Esophagus (tissue), 2 donors: ENCODE measurements around the gene CCDC12. TPM values are rescaled to one million over a fixed set of nuclear protein-coding genes. Genes with fewer than 3 reads are reported as not detected.
A peak's percentile ranks its signal among the peaks of the same experiment; 100 is the strongest.

Experiments
- H3K27ac ChIP-seq, 2 donors: one replicate each; pipeline ENCODE4 v1.5.1; 2013; ENCODE audit warnings: low read depth in 2 of 2, mild to moderate bottlenecking in 2 of 2, inconsistent platforms in 1 of 2, low read length in 1 of 2, moderate library complexity in 1 of 2
- H3K27me3 ChIP-seq, 2 donors: one replicate each; pipeline ENCODE4 v1.6.1; 2013; ENCODE audit warnings: low read length in 2 of 2, control low read depth in 1 of 2, mild to moderate bottlenecking in 1 of 2; ENCODE audit not compliant: insufficient read depth in 2 of 2, control insufficient read depth in 1 of 2
- H3K36me3 ChIP-seq, 2 donors: one replicate each; pipeline ENCODE4 v1.6.1; 2013; ENCODE audit warnings: low read length in 1 of 2; ENCODE audit not compliant: control insufficient read depth in 2 of 2, insufficient read depth in 2 of 2
- H3K4me1 ChIP-seq, 2 donors: one replicate each; pipeline ENCODE4 v1.6.1; 2013; ENCODE audit warnings: low read length in 1 of 2; ENCODE audit not compliant: control insufficient read depth in 2 of 2, insufficient read depth in 2 of 2
- H3K4me3 ChIP-seq, 2 donors: one replicate each; pipeline ENCODE4 v1.5.1; 2013; ENCODE audit warnings: low read length in 2 of 2, mild to moderate bottlenecking in 2 of 2, low read depth in 1 of 2, moderate library complexity in 1 of 2
- H3K9me3 ChIP-seq, 2 donors: one replicate each; pipeline ENCODE4 v1.6.1; 2013; ENCODE audit warnings: mild to moderate bottlenecking in 2 of 2, low read depth in 1 of 2, low read length in 1 of 2, moderate library complexity in 1 of 2; ENCODE audit not compliant: control insufficient read depth in 2 of 2, insufficient read depth in 1 of 2
- WGBS, 2 donors: extraction: QIAGEN DNeasy Blood & Tissue Kit; methylation state at CpG; one replicate each; pipeline ENCODE4 v1.1.7; 2013; 5-methylcytosine and 5-hydroxymethylcytosine counted together
- polyA plus RNA-seq, 2 donors: library from polyadenylated mRNA; stranded (reverse); fragments of 200-250 nt; gene quantifications; one replicate each; pipeline ENCODE4 v1.2.3, GENCODE V29; 2013
- donor health status: healthy with polysubstance abuse.
- donor health status: Bipolar disorder and iron deficiency.

CCDC12 gene
- polyA plus RNA-seq, 2 donors: 82.5 to 90.1 TPM

GRCh38 chr3:46959161-46959511, 17.4 kb downstream of the CCDC12 start:
- Histone ChIP-seq H3K36me3 (peaks cover 0 to 3% of the 10 kb centered on the region in 2 donors), H3K27me3 (no peaks in the 10 kb centered on the region), H3K9me3 (no peaks in the 10 kb centered on the region), H3K27ac (peak overlapping the region; percentile 14 to 92), H3K4me1 (peaks cover 16 to 38% of the 10 kb centered on the region in 2 donors), H3K4me3 (no peak overlapping the region)
- 70 to 74% methylated on average over 6 of the region's 6 CpGs for WGBS, 2 donors

DNA sequence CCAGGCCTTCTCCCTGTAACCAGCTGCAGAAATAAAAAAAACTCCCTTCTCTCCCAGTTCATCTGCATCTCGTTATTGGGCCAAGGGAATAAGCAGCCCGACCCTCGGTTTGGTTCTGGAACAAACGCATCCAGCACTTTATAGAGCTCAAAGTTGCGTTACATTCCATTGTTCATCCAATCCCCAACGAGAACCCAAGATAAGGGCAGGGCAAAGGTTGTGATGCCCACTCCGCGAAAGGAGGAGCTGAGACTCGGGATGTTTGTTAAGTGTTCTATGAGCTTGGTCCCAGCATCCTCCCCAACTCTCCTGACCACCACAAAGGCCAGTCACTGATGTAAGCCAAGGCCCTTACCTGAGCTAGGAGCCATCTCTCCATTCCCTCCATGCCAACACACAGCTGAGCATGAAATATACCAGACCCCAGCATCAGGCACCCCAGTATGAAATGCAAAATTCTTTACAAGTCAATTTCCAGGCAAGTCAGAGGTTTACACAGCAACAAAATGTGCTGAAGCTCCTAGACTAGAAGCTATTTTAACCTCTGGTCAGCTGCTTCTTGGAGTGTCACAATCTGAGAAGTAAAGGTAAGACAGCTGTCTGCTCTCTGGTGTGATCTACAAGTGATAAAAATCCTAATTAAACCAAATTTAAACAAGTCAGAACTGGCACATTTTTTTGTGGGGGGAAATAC, 17.9 kb downstream of the CCDC12 start:
- Histone ChIP-seq H3K27ac (peak overlapping the region; percentile 14 to 15), H3K4me1 (peaks cover 16 to 44% of the 10 kb centered on the region in 2 donors), H3K36me3 (peaks cover 0 to 3% of the 10 kb centered on the region in 2 donors), H3K27me3 (no peaks in the 10 kb centered on the region), H3K9me3 (no peaks in the 10 kb centered on the region), H3K4me3 (no peak overlapping the region)
- 68 to 85% methylated on average over 9 of the region's 9 CpGs for WGBS, 2 donors

DNA sequence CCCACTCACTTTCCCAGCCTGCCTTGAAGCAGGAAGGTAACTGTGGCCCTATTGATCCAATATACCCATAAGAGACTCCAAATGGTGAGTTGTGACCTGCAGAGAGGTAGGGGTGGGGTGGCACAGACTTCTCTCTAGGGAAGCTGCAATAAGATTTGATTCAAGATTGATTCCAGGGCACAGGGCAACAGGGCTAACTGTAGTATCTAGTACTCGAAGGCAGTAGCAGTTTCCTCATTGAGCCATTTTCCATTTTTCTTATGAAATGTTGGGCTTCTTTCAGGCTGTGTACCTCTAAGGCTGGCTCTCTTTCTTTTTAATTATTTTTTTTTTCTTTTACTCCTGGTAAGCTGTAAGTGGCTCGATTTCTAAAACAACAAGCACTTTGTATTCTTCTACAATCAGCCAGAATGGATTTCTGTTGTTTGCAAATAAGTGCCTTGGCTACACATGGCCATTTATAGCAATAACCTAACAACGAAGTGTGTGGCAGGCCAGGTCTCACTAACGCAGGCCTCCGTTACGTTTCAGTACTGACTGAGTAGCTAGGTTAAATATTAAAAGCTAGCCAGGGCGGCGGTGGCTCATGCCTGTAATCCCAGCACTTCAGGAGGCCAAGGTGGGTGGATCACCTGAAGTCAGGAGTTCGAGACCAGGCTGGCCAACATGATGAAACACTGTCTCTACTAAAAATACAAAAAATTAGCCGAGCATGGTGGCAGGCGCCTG, 19.3 kb downstream of the CCDC12 start:
- 57 to 77% methylated on average over 11 of the region's 11 CpGs for WGBS, 2 donors
- H3K27ac ChIP-seq: peak overlapping the region in 1 of 2 donors; percentile 7
- peaks cover 20 to 50% of the 10 kb centered on the region in 2 donors for H3K4me1 ChIP-seq
- H3K36me3 ChIP-seq: peaks cover 0 to 3% of the 10 kb centered on the region in 2 donors
- no peak overlapping the region for H3K4me3 ChIP-seq
- H3K27me3 ChIP-seq: no peaks in the 10 kb centered on the region
- no peaks in the 10 kb centered on the region for H3K9me3 ChIP-seq

- WGBS, 2 donors: 56 to 77% methylated on average over 3 of the region's 3 CpGs
Measured at GRCh38 chr3:46955801-46956259, 20.7 kb downstream of the CCDC12 start.

DNA sequence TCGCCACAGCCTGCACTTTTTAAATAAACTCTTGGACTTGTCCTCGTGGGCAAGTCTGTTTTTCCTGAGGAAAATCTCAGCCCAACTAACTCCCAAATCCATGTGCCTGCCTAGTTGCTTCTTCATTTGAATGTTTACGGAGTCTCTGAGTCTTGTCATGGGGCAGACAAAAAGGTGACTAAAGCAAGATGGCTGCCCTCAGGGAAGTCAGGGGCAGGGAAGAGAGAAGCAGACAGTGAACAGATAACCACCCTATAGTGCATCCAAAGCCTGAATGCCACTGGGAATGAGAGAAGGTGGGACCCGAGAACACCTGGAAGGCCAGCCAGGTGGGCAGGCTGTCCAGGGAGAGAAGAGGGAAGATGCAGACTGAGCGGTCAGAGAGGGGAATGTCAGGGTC, 21.4 kb downstream of the CCDC12 start:
- Histone ChIP-seq H3K9me3 (no peaks in the 10 kb centered on the region), H3K36me3 (peaks cover 0 to 3% of the 10 kb centered on the region in 2 donors), H3K4me3 (no peak overlapping the region), H3K27ac (peak overlapping the region in 1 of 2 donors; percentile 56), H3K27me3 (no peaks in the 10 kb centered on the region), H3K4me1 (peaks cover 20 to 42% of the 10 kb centered on the region in 2 donors)
- WGBS, 2 donors: 78 to 85% methylated on average over 5 of the region's 5 CpGs

More at GRCh38 chr3:46955801-46956259, 20.7 kb downstream of the CCDC12 start:
- H3K9me3 ChIP-seq: no peaks in the 10 kb centered on the region
- H3K27me3 ChIP-seq: no peaks in the 10 kb centered on the region
- H3K4me1 ChIP-seq: peaks cover 20 to 48% of the 10 kb centered on the region in 2 donors
- H3K4me3 ChIP-seq: no peak overlapping the region
- peak overlapping the region in 1 of 2 donors; percentile 71 for H3K27ac ChIP-seq
- H3K36me3 ChIP-seq: peaks cover 0 to 3% of the 10 kb centered on the region in 2 donors

DNA sequence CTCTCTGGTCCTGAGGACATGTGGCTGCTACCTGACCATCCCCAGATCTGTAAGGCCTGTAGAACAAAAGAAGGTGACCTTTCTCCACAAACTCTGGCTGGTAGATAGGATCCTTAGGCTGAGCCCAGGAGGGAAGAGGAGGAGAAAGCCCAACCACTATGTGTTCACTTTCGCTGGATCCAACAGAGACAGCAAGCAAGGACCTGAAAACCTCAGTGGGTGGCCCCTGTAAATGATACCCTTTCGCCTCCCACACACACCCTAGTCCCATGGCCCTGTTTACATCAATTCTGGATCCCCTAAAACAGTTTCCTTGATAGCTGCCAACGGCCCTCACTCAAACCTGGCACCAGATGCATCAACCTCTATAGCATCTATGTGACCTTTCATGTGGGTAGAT, 22.4 kb downstream of the CCDC12 start:
- H3K4me3 ChIP-seq: no peak overlapping the region
- peak overlapping the region; percentile 5 to 64 for H3K27ac ChIP-seq
- peaks cover 0 to 3% of the 10 kb centered on the region in 2 donors for H3K36me3 ChIP-seq
- no peaks in the 10 kb centered on the region for H3K27me3 ChIP-seq
- H3K9me3 ChIP-seq: no peaks in the 10 kb centered on the region
- WGBS, 2 donors: 63 to 66% methylated on average over 3 of the region's 3 CpGs
- H3K4me1 ChIP-seq: peaks cover 15 to 38% of the 10 kb centered on the region in 2 donors

DNA sequence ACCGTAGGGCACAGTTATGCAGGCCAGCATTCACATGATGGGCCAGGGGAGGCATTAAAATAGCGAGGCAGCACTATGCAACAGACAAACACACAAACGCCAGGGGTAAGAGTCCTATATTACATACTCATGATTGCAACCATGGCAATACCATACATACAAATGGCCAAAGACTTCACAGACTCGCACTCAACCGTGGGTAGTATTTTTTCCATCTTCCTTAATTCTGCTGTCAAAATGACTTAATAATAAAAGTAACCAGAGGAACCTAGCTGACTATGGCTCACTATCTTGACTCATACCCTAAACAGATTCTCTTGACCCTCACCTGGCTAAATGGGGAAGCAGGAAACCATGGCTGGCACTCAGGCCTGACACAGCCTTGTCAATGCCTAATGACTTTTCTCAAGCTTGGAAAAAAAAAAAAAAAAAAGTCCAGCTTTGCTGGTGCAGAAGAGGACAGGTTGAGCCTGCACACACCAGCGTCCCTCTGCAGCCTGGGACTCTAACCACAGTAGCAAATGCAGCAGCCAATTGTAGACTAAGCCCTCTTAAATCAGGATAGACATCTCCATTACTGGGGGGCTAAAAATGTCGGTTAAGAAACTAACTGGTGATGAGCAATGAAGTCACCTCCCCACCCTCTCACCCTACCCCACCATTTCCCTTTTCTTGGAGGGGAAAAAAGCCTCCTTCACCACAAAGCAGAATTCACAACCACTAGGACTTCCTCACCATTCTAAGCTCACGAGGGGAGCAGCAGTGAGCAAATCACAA, 23.1 kb downstream of the CCDC12 start:
- Histone ChIP-seq H3K36me3 (peaks cover 0 to under 1% of the 10 kb centered on the region in 2 donors), H3K27me3 (no peaks in the 10 kb centered on the region), H3K4me1 (peaks cover 15 to 42% of the 10 kb centered on the region in 2 donors), H3K27ac (peak overlapping the region; percentile 5 to 64), H3K4me3 (no peak overlapping the region), H3K9me3 (no peaks in the 10 kb centered on the region)
- 71 to 74% methylated on average over 8 of the region's 8 CpGs for WGBS, 2 donors

DNA sequence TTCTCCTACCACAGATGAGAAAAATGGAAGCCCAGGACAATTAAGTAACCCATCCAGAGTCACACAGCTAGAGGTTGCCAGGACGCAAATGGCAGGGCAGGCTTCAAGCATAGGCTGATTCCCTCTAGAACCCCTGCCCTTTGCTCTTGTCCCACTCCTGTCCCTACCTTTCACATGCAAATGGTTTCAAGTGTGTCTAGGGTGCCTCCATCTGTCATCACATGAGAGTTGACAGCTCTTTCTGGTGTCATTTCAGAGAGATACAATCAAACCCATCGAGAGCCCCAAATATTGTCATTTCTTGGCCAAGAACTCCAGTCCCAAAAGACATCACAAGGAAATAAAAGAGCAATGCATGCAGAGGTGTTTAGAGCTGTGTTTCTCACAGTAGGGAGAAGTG, 23.7 kb downstream of the CCDC12 start:
- no peak overlapping the region for H3K4me3 ChIP-seq
- peak overlapping the region in 1 of 2 donors; percentile 61 for H3K27ac ChIP-seq
- 85 to 91% methylated on average over 2 of the region's 2 CpGs for whole genome bisulfite sequencing, 2 donors
- H3K9me3 ChIP-seq: no peaks in the 10 kb centered on the region
- no peaks in the 10 kb centered on the region for H3K36me3 ChIP-seq
- H3K4me1 ChIP-seq: peaks cover 15 to 48% of the 10 kb centered on the region in 2 donors
- no peaks in the 10 kb centered on the region for H3K27me3 ChIP-seq

DNA sequence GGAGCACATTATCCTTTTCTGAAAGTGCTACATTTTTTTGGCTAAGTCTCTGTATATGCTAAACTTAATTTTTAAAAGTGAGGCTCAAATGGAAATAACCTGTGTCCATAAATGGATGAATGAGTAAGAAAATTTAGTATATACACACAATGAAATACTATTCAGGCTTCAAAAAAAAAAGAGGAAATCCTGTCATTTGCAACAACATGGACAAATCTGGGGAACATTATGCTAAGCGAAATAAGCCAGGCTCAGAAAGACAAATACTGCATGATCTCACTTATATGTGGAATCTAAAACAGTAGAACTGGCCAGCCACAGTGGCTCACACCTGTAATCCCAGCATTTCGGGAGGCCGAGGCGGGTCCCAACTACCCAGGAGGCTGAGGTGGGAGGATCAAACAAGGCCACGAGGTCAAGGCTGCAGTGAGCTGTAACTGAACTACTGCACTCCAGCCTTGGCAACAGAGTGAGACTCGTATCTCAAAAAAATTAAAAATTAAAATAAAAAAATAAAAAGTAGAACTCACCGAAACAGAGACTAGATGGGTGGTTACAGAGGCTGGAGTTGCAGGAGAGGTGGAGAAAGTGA, 25.8 kb downstream of the CCDC12 start:
- 63 to 67% methylated on average over 7 of the region's 7 CpGs for WGBS, 2 donors
- Histone ChIP-seq H3K9me3 (no peaks in the 10 kb centered on the region), H3K27ac (peak overlapping the region; percentile 45 to 61)

More for the DNA sequence above, 25.8 kb downstream of the CCDC12 start:
- H3K36me3 ChIP-seq: no peaks in the 10 kb centered on the region
- H3K4me1 ChIP-seq: peaks cover 20 to 57% of the 10 kb centered on the region in 2 donors
- H3K27me3 ChIP-seq: no peaks in the 10 kb centered on the region
- H3K4me3 ChIP-seq: no peak overlapping the region
